ENCODE measurements around the gene PGAM2. TPM values are rescaled to one million over a fixed set of nuclear protein-coding genes. Genes with fewer than 3 reads are reported as not detected.

Gene PGAM2
- total and polyA plus RNA-seq, 2 of the 13 experiments (the other 11 are each of a cell fraction or from before 2014, with no cell fraction given), result 0.22 TPM; not detected in 1

GRCh38 chr7:44107961-44108767 is 42.8 kb upstream of the PGAM2 start:
- CTCF ChIA-PET (ENCODE audit: low intra/inter-chr PET ratio, low total read pairs), result no interaction called here
- H3K27me3 ChIP-seq (ENCODE audit: control insufficient read depth in 1 of 2, insufficient read depth in 2 of 2, low read length in 2 of 2), result peaks cover 10 to 38% of the 10 kb centered on the region in 2 experiments; a peak in 4 of 5 replicates
- H3K4me2 ChIP-seq (ENCODE audit: low read depth, low read length), result no peak overlapping the region
- DNase-seq (ENCODE audit: low spot score) (no peak), FAIRE-seq (no peak), ATAC-seq (no peak)
- peaks cover 1% of the 10 kb centered on the region; the same call in 1 of the 2 replicates for H3K4me1 ChIP-seq (ENCODE audit: insufficient read depth, low read length)
- no peaks in the 10 kb centered on the region for H3K79me2 ChIP-seq (ENCODE audit: insufficient read depth, low read length)
- in situ Hi-C loops (cut with HindIII; ENCODE audit: extremely low pct_ligation_motif_present, low pct_unique_long_range_greater_than_20kb) (no loop called here), intact Hi-C loops (cut with micrococcal nuclease; ENCODE audit: unreplicated experiment) (no loop called here)
- H3K4me3 ChIP-seq (replicated peaks in 1 of 3; ENCODE audit: insufficient read depth in 1 of 3, low read depth in 2 of 3, low read length in 3 of 3), result no peak overlapping the region
- H3K9ac ChIP-seq (ENCODE audit: insufficient read depth, low read depth, low read length), result no peak overlapping the region
- no peak for TF ChIP-seq PHF20 (CRISPR knock-in tag; IDR thresholded peaks at IDR 0.05)
- TF ChIP-seq TMF1 (CRISPR knock-in tag; IDR thresholded peaks at IDR 0.05; ENCODE audit: low read depth), result no peak
- TF ChIP-seq NONO (IDR thresholded peaks at IDR 0.05), result no peak
- no peak for TF ChIP-seq NONO (CRISPR knock-in tag; conservative IDR thresholded peaks at IDR 0.05)
- no peak for TF ChIP-seq IRF2 (CRISPR knock-in tag; IDR thresholded peaks at IDR 0.05)
- TF ChIP-seq HOXA7 (CRISPR knock-in tag; IDR thresholded peaks at IDR 0.05), result no peak
- TF ChIP-seq ZBTB10 (CRISPR knock-in tag; IDR thresholded peaks at IDR 0.05; ENCODE audit: borderline replicate concordance), result no peak
- no peak for TF ChIP-seq KDM4B (CRISPR knock-in tag; IDR thresholded peaks at IDR 0.05)
- no peak for TF ChIP-seq MXD4 (CRISPR knock-in tag; IDR thresholded peaks at IDR 0.05)
- TF ChIP-seq U2AF1 (optimal IDR thresholded peaks at IDR 0.05; ENCODE audit: low read depth, low read length), result no peak
- TF ChIP-seq DNMT1 (CRISPR knock-in tag; IDR thresholded peaks at IDR 0.05), result no peak
- no peak for TF ChIP-seq BHLHE40 (IDR thresholded peaks at IDR 0.05; ENCODE audit: low read length)
- TF ChIP-seq RERE (CRISPR knock-in tag; IDR thresholded peaks at IDR 0.05; ENCODE audit: low read depth), result no peak
- TF ChIP-seq PRMT3 (CRISPR knock-in tag; IDR thresholded peaks at IDR 0.05; ENCODE audit: borderline replicate concordance, low read depth), result no peak
- no peak for TF ChIP-seq ZNF747 (CRISPR knock-in tag; IDR thresholded peaks at IDR 0.05; ENCODE audit: borderline replicate concordance)
- TF ChIP-seq ZZZ3 (CRISPR knock-in tag; IDR thresholded peaks at IDR 0.05; ENCODE audit: borderline replicate concordance), result no peak
- BruUV-seq (replicated peaks), result no TSS peak
- no peaks in the 10 kb centered on the region for H3K36me3 ChIP-seq (replicated peaks in 1 of 2; ENCODE audit: control insufficient read depth in 1 of 2, insufficient read depth in 2 of 2, low read length in 2 of 2)
- 17% methylated on average over 18 of the region's 21 CpGs for WGBS (ENCODE audit: low lambda C conversion rate)
- no peaks in the 10 kb centered on the region for H3K9me3 ChIP-seq (ENCODE audit: low read length)
- no peak overlapping the region for H2AFZ ChIP-seq (ENCODE audit: low read length)
- H4K20me1 ChIP-seq (ENCODE audit: insufficient read depth, low read length), result no peaks in the 10 kb centered on the region
- H3K27ac ChIP-seq (ENCODE audit: extremely low read length, insufficient read depth, low read length), result no peak overlapping the region
- POLR2A ChIA-PET, result no interaction called here

Measured in HepG2 (cell line).